HG03378 (cell line): ENCODE data around the gene CLCN1.

Experiments
- ATAC-seq: cut with Tn5 transposase; IDR thresholded peaks from one replicate; pipeline ENCODE4 v1.9.1; 2021; ENCODE audit warnings: mild to moderate bottlenecking, moderate library complexity; ENCODE audit not compliant: unreplicated experiment

Gene CLCN1

GRCh38 chr7:143292876-143293275 is 23.0 kb upstream of the CLCN1 start:
- ATAC-seq = no peak

GRCh38 chr7:143295870-143296269 is 20.0 kb upstream of the CLCN1 start:
- no peak for ATAC-seq

GRCh38 chr7:143296686-143297085 is 19.2 kb upstream of the CLCN1 start:
- ATAC-seq = no peak

- ATAC-seq = no peak
Observed at GRCh38 chr7:143299346-143299745, 16.6 kb upstream of the CLCN1 start.

DNA sequence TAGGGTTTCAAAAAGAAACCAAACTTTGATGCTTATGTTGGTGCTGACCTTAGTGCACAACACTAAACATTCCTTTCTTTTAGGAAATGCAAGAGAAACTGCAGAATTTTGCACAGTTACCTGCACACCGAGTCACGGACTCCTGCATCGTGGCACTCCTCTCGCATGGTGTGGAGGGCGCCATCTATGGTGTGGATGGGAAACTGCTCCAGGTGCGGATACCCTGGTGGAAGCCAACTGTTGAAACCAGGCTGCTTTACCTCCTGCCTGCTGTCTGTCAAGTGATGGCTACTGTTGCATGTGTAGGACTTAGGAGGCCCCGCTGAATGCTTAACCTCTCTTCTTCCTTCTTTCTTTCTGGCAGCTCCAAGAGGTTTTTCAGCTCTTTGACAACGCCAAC is 16.1 kb upstream of the CLCN1 start:
- no peak for ATAC-seq

GRCh38 chr7:143300959-143301935 is 14.7 kb upstream of the CLCN1 start:
- no peak for ATAC-seq

DNA sequence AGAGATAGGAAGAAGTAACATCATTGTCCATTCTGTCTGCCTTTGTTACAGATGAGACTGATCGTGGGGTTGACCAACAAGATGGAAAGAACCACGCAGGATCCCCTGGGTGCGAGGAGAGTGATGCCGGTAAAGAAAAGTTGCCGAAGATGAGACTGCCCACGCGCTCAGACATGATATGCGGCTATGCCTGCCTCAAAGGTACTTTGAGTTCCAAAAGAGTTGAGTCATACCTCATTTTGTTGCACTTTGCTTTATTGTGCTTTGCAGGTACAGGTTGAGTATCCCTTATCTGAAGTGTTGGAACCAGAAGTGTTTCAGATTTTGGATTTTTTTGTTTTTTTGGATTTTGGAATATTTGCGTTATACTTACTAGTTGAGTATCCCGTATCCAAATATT is 12.2 kb upstream of the CLCN1 start:
- no peak for ATAC-seq

DNA sequence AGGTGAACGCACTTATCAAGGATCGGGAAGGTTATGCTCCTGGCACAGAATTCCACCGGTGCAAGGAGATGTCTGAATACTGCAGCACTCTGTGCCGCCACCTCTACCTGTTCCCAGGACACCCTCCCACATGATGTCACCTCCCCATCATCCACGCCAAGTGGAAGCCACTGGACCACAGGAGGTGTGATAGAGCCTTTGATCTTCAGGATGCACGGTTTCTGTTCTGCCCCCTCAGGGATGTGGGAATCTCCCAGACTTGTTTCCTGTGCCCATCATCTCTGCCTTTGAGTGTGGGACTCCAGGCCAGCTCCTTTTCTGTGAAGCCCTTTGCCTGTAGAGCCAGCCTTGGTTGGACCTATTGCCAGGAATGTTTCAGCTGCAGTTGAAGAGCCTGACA is 11.0 kb upstream of the CLCN1 start:
- no peak for ATAC-seq

- ATAC-seq = no peak
Observed at GRCh38 chr7:143305423-143306070, 10.4 kb upstream of the CLCN1 start.

DNA sequence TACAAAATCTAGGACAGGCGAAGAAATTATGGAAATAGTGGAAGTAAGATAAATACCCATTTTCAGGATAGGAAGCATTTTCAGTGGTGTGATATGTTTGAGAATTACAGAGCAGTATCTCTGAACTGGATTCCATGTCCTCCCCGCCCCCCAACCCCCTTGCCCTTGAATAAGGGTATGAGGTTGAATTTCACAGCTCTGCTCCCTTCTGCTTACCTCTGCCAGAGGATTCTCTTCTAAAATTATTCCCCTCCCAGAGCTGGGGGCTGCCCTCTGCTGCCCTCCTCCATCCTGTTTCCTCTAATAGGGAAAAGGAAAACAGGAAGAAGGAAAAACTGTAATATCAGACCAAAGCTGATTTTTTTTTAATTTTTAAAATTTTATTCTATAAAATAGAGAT is 7.3 kb upstream of the CLCN1 start:
- no peak for ATAC-seq

GRCh38 chr7:143314127-143314526 is 1.8 kb upstream of the CLCN1 start:
- ATAC-seq = no peak

DNA sequence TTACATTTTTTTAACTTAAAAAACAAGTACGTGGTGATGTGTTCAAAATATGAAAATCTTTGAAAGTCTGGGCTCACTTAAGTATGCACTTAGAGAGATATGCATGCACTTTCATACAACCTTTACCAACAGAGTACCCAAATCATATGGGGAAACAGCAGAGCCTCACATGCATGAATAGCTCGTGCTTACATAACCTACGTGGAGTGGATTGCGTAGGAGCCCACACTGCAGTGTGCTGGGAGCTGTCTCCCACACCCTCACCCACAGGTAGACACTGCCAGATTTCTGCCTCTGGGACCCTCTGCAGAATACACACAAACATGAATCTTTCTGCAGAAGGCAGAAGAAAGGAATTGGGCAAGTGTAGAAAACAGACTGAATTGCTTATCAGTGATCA is 581 bp downstream of the CLCN1 start:
- ATAC-seq = no peak

- no peak for ATAC-seq
Observed at GRCh38 chr7:143318661-143319060, 2.8 kb downstream of the CLCN1 start.

- no peak for ATAC-seq
Observed at GRCh38 chr7:143320620-143321019, 4.7 kb downstream of the CLCN1 start.

DNA sequence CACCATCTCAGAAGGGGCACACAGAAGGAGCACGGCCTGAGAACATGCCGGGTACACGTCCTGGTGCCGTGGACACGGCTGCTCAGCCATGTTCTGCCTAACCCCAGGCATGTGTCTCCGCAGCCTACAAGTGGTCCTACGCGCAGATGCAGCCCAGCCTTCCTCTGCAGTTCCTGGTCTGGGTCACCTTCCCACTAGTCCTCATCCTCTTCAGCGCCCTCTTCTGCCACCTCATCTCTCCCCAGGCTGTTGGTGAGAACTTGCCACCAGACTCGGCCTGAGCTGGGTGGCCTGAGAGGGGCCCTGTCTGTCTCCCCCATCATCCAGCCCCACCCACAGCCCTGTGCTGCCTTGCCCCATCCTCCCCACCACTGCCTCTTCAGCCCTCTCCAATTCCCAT is 5.3 kb downstream of the CLCN1 start:
- no peak for ATAC-seq

DNA sequence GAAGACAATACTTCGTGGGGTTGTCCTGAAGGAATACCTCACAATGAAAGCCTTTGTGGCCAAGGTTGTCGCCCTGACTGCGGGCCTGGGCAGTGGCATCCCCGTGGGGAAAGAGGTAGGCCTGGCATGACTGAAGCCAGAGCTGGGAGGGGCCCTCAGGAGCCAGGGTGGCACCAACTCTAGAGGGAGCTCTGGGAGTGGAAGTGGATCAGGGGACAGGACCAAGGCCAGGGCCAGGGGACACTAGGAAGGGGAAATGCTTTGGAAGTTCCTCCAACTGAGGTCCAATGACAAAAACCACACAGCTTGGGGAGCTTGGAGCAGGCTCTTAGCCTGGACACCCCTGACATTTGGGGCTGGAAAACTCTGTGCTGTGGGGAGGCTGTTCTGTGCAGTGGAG is 5.8 kb downstream of the CLCN1 start:
- no peak for ATAC-seq

DNA sequence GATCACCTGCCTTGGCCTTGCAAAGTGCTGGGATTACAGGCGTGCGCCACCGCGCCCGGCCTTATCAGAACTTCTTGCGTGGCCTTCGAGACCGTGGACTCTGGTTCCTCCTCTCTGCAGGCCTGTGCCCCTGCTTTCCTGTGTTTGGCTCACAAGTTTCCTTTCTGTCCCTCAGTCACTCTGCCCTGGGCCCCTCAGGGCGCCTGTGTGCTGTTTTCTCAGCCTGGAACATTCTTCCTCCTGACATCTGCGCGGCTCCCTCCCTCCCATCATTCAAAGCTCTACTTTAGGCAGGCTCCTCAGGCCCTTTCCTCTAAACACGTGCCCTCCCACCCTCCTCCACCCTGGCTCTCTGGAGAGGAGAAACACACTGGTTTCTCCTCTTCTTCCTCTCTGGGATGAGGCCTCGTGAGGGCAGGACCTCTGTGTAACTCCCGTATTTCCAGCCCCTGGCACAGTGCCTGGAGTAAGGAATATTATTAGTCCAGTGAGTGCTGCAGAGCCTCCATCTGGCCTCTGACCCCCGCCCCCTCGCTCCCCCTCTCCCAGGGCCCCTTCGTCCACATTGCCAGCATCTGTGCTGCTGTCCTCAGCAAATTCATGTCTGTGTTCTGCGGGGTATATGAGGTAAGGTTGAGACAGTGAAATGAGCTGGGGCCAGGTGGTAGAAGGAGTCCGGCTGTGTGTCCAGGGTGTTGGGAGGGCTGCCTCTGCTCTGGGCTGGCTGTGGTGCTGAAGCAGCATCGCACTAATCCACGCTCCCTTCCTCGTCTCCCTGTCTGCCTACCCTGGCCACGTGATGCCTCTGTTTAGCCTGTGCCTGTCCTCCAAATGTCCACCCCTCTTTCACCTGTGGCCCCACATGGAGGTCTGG is 7.1 kb downstream of the CLCN1 start:
- no peak for ATAC-seq

GRCh38 chr7:143323653-143324052 is 7.7 kb downstream of the CLCN1 start:
- ATAC-seq = no peak

DNA sequence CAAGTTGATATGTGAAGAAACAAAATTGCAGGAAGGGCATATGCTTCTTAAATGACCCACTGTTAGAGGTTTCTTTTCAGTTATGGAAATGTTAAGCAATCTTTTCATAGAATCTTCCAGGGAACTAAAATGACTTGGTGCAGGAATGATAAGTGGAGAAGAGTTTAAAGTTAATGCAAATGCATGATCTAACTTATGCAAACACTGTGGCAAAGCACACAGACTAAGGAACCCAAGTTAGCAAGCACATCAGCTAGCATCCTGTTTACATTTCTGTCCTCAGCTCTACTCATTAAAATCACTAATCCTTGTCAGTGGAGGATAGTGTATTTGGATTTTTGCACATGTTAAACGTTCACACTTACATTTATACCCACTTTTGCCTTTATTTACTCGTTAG is 9.3 kb downstream of the CLCN1 start:
- ATAC-seq = no peak

DNA sequence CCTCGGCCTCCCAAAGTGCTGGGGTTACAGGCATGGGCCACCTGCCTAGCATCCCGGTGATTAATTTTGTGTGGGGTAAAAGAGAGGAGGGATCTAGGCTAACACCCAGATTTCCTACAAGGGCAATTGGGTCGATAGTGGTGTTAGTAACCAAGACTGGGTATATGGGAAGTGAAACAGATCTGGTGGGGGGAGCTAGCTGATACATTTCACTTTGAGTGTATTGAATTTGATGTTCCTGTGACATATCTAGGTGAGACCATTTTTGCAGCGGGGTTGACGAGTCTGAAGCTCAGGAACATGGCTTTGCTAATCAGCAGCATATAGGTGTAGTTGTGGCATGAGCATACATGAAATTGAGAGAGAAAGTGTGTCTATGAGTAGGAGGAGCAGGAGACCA is 12.0 kb downstream of the CLCN1 start:
- ATAC-seq = peak; percentile 73

GRCh38 chr7:143329471-143330170 is 13.7 kb downstream of the CLCN1 start:
- ATAC-seq = no peak
